NOMO-1 (cell line): ENCODE measurements around the gene LUM.
"Not testable (repeated sequence)": the region's sequence is repeated elsewhere in the genome, so short reads cannot be mapped to it uniquely, and the experiment has no call there.

Source experiments
- DNase-seq, 2 experiments: peaks; one replicate each; lab custom pipeline; 2025; ENCODE audit not compliant: unreplicated experiment in 2 of 2; lab: John Stamatoyannopoulos, UW

Gene LUM

GRCh38 chr12:91110311-91110924, 876 bp downstream of the LUM start:
- no peak for DNase-seq

GRCh38 chr12:91109581-91110310, 1.5 kb downstream of the LUM start:
- DNase-seq = no peak

GRCh38 chr12:91109148-91109564, 2.1 kb downstream of the LUM start:
- DNase-seq = peak; percentile 27 to 64

- DNase-seq = no peak
These were observed 3.0 kb downstream of the LUM start for GRCh38 chr12:91108196-91108755.

- DNase-seq = no peak
These were observed 5.0 kb downstream of the LUM start for GRCh38 chr12:91106283-91106682.

GRCh38 chr12:91105807-91106206, 5.5 kb downstream of the LUM start:
- DNase-seq = no peak

GRCh38 chr12:91104812-91105466, 6.4 kb downstream of the LUM start:
- no peak for DNase-seq

GRCh38 chr12:91103624-91104023, 7.7 kb downstream of the LUM start:
- DNase-seq = no peak

GRCh38 chr12:91103101-91103500, 8.2 kb downstream of the LUM start:
- no peak for DNase-seq

- peak in 1 of 2 experiments; percentile 3 for DNase-seq
These were observed 10.4 kb downstream of the LUM start for GRCh38 chr12:91100906-91101305.

- DNase-seq = no peak
These were observed 11.5 kb downstream of the LUM start for GRCh38 chr12:91099836-91100235.

- DNase-seq = no peak
These were observed 12.0 kb downstream of the LUM start for GRCh38 chr12:91099341-91099740.

- no peak for DNase-seq
These were observed 12.4 kb downstream of the LUM start for GRCh38 chr12:91098941-91099340.

- peak in 1 of 2 experiments; percentile 9 for DNase-seq
These were observed 12.8 kb downstream of the LUM start for GRCh38 chr12:91098461-91098860.

GRCh38 chr12:91094957-91095356, 16.3 kb downstream of the LUM start:
- DNase-seq = no peak

GRCh38 chr12:91094032-91094662, 17.1 kb downstream of the LUM start:
- DNase-seq = peak in 1 of 2 experiments; percentile 8

GRCh38 chr12:91093341-91093740, 18.0 kb downstream of the LUM start:
- DNase-seq = no peak

GRCh38 chr12:91091916-91092715, 19.2 kb downstream of the LUM start:
- no peak for DNase-seq

- DNase-seq = not testable (repeated sequence)
These were observed 21.3 kb downstream of the LUM start for GRCh38 chr12:91089953-91090352.

- no peak for DNase-seq
These were observed 31.3 kb downstream of the LUM start for GRCh38 chr12:91080041-91080440.
